NCI-H2196 treated with DMSO at 0.1 percent for 48 hours (cell line): Measurements from ENCODE around the gene JAKMIP1.
A peak's percentile ranks its signal among the peaks of the same experiment; 100 is the strongest.

Experiments
- DNase-seq: peaks from one replicate; lab custom pipeline; 2025; ENCODE audit not compliant: unreplicated experiment; lab: John Stamatoyannopoulos, UW

Gene JAKMIP1

GRCh38 chr4:6047130-6047673 lies 153.1 kb downstream of the JAKMIP1 start:
- DNase-seq = no peak

- DNase-seq = no peak
Measured at GRCh38 chr4:6046526-6047129, 153.7 kb downstream of the JAKMIP1 start.

DNA sequence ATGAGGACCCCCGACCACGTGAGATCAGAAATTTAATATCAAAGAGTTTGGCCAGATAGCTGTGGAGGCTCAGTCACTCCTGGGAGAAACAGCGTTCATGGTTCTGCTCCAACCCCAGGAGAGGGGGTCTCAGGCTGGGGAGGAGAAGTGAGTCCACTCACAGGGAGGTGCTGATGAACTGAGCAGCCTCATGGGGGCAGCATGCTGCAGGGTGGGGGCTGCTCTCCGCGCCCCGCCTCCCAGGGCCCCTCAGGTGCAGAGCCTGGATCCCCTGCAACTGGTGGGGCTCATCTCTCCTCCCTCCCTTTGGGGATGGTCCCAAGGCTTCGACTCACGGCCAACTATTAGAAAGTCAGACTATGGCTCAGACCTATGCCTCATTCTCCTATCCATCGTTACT lies 155.5 kb downstream of the JAKMIP1 start:
- no peak for DNase-seq

DNA sequence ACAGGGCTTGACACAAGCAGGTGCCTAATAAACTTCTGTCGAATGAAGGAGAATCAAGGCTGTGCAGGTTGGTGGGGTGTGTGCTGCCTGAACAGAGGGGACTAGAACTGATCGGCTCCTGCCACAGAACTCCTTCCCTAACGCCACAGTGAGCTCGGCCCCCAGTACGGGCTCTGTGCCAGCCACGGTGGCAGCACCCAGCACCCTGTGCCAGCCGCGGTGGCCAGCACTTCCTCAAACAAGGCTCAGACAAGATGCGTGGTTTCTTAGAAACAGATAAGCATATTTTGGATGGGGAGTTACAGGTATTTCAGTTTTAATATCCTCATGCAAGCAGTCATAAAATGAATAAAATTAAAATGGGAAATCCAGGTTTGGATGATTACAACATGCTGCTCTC lies 156.1 kb downstream of the JAKMIP1 start:
- DNase-seq = no peak

DNA sequence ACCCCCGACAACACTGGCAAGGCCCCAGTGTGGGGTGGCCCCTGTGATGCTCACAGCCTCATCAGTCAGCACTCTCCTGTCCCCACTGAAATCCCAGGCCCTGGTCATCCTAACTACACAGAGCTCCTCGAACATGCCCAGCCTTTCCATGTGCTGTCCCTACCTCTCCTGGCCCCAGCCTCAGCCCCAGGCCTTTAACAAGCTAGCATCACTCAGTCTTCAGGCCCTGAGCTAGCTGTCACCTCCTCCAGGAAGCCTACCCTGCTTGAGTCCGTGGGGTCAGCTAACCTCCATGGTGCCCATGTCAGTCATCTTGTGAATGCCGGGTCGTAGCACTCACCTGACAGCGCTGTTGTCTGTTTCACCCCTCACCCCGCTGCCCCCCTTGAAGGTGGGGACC lies 156.5 kb downstream of the JAKMIP1 start:
- DNase-seq = no peak

- no peak for DNase-seq
Measured at GRCh38 chr4:6043188-6043587, 157.2 kb downstream of the JAKMIP1 start.

DNA sequence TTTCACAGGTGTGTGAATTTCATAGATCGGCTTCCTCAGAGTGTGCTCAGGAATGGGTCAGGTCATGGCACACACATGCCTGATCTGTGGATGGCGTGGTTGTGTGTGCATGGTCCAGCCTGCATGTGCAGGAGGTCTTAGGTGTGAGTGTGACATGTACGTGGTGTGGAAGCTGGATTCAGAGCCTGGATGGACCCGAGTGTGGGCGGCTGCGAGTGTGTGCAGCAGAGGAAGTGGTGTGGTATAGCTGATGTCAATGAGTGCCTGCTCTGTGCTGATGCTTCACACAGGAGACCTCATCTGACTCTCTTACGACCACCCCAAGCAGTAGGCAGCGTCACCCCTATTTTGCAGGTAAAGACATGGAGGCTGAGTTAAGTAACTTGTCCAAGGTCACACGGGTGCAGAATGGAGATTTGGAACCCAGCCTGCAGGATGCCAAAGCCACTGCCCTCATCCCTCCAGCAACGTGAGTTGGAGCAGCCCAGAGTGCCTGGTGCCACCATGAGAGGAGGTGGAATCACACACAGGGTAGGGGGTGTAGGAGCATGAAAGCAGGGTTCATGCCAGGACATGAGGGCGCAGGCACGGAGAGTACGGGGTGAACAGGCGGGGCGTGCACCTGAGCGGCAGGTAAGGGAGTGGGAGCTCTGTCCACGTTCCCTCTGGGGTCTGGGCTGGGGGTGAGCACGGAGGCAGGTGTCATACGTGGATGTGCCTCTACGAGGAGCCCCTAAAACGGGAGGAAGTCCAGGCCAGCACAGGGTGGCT lies 157.9 kb downstream of the JAKMIP1 start:
- DNase-seq = no peak

- DNase-seq = no peak
Measured at GRCh38 chr4:6041800-6042199, 158.5 kb downstream of the JAKMIP1 start.

DNA sequence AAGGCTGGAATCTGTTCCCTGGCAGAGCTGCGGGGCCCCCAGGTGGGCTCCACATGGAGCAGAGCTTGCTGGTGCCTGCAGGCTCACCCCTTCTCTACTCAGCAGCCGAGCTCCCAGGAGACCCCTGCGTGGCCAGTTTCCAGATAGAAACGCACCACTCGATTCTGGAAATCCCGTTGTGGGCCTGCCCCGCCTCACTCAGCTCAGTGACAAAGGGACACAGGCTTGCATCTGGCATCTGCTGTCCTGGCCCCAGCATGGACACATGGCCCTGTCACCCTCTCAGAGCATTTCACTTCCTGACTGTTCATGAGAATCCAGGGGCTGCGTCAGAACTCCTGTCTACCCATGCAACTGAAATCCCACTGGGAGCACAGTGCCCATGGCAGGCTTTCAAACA lies 161.6 kb downstream of the JAKMIP1 start:
- no peak for DNase-seq

DNA sequence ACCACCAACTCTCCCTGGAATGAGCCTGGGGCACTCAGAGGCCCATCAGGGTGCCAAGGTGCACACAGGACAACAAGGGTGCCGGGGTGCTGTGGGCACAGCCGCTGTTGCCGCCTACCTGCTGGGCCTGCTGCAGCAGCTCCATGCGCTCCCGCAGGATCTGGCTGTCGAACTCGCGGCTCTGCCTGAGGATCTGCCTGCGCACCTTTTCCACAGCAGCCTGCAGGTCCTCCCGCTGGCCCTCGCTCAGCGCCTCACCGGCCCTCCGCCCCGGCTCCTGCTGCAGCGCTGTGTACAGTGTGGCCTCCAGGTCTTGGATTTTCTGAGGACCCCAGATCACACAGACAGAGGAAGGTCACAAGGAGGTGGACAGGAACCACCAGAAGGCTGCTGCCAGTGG lies 164.6 kb downstream of the JAKMIP1 start:
- DNase-seq = no peak

DNA sequence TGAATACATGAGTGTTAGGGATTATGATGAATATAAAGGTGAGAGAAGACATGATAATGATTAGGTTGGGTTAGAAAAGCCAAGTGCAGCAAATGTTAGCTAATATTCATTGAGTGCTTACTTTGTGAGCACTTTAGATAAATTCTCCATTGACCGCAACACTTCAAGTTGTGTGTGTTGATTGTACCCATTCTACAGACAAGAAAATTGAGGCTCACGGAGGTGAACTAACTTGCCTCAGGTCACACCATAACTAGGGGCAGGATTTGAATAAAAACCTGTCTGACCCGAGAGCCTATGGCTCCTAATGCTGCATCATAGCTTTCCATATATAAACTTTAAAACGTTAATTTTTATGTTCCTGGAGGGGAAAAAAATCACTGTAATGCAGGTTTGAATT lies 167.0 kb downstream of the JAKMIP1 start:
- no peak for DNase-seq

DNA sequence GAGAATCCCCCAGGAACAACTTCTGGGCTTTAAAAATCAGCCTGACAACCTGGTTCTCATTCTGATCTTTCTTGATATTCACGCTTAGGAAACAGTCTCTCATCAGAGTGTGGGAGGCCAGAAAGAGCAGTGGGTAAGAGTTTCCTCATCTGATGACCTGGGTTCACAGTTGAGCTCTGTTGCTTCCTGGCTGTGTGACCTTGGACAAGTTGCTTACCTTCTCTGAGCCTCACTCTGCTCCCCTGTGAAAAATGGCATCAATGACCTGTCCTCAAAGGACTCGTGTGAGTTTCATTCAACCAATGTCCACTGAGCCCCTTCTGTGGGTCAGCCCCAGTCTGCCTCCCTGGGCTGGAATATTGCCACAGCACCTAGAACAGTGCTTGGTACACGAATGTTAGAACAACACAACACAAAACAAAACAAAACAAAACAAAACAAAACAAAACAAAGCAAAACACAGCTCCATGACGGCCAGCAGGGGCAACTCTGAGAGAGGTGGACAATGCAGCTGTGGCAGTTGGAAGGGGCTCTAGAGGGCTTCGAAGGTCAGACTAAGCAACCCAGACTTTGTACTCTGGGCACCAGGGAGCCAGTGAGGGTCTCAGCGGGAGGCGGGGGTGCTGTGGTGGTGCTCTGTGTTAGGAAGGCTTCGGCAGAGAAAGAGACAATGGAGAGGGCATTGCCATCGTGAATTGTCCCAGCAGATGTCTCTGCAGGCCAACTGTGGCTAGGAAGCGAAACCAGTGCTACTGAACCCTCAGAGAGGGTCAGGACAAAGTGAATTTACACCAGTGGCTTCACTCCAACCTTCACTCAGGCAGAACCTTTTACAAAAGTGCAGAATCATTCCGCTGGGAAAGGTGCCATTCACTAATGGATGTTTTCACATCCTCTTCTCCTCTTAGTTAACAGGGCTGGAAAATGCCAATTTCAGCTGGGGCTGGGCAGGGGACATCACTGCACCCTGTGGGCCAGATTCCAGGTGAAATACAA lies 167.8 kb downstream of the JAKMIP1 start:
- DNase-seq = peak; percentile 73

GRCh38 chr4:6031846-6032245 lies 168.5 kb downstream of the JAKMIP1 start:
- no peak for DNase-seq

GRCh38 chr4:6030679-6031078 lies 169.7 kb downstream of the JAKMIP1 start:
- DNase-seq = no peak

GRCh38 chr4:6029254-6029653 lies 171.1 kb downstream of the JAKMIP1 start:
- DNase-seq = no peak

DNA sequence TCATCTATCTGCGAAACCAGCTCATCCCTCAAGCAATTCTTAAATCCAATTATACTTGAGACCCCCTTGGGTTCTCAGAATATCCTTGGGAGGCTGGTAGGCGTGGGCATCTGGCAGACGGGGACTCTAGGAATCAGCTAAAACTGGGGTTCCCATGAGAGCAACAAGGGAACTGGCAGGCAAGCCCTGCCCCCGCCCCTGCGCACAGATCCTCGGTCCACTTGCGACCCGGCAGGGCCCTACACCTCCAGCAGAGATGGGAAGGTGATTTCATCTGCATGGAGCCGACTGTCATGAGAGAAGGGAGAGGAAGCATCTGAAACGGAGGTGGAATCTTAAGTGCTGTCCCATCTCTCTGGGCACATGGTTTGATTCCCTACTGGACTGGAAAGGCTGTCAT lies 172.2 kb downstream of the JAKMIP1 start:
- DNase-seq = no peak

- DNase-seq = no peak
Measured at GRCh38 chr4:6027392-6027791, 173.0 kb downstream of the JAKMIP1 start.

DNA sequence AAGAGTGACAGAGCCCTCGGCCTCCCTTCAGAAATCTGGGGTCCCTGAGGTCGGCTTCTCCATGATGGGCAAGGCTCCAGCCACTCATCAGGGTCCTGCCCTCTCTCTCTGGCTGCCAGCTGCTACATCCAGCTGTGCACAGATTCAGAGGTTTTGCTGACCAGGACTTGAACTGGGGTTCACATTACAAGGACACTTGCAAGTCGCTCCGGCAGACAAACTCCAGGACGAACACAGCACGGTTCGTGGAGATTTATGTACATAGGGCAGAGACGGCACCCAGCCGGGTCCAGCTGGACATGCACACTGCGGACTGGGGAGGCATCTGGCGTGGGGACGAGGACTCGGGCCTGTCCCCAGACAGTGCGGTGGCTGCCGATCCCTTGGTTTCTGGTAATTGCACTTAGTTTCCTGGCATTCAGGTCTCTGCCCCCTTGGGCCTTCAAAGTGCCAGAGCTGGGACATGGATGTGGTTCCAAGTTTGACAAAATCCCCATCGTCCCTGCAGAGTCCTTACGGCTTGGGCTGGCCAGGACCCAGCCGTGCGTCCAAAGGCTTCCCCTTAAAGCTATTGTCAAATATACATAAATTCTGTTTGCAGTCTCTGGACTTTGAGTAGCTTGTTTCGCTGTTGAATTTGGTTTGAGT lies 175.9 kb downstream of the JAKMIP1 start:
- no peak for DNase-seq

GRCh38 chr4:6023731-6024130 lies 176.6 kb downstream of the JAKMIP1 start:
- DNase-seq = no peak

DNA sequence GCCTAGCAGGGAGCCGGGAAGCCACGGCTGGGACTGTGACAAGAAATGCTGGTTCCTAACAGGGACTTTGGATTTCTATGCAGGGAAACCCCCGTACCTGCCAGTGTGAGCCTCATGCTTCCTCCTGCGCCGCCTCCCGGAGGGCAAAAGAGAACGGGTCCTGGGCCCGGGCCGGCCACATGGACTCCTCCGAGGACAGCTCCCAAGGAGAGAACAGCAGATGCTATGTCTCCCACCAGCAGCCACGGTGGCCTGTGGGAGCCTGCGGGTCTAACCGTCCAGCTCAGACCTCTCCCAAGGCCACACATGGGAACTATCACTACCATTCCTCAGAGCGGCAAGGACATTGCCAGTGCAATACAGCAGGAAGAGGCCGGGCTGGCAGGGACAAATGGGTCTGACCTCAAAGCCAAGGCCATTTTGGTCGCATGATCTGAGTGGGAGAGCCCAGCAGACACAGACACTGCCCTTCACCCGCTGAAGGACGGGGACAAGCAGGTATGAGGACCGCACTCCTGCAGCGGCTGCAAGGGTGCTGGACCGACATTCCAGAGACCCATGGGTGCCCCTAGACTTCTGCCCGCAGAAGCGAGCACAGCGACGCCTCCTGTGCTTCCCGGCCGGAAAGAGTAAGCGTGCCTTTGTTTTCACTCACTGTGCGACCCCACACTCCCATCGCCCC lies 177.6 kb downstream of the JAKMIP1 start:
- no peak for DNase-seq
